Gastrocnemius medialis (tissue), 4 donors: ENCODE results near the gene KRTAP6-1.

Experiments
- POLR2A ChIP-seq, 2 donors: fragments of 450-650 bp; IDR thresholded peaks; one replicate each; pipeline ENCODE4 v1.6.1; 2017; ENCODE audit warnings: antibody characterized with exemption in 2 of 2, mild to moderate bottlenecking in 2 of 2, moderate library complexity in 2 of 2
- TF ChIP-seq, protein P1 (sequence below), 5 experiments: fragments of 450-650 bp in 3 of 5; fragments of 200-600 bp in 2 of 5; sonication (generic) in 2 of 5; IDR thresholded peaks in 4 of 5; conservative IDR thresholded peaks in 1 of 5; 1 replicate in 4 of 5; 2 replicates in 1 of 5; pipeline ENCODE4 v1.5.1; 2016 to 2019; ENCODE audit warnings: antibody characterized with exemption in 5 of 5, mild to moderate bottlenecking in 3 of 5, moderate library complexity in 3 of 5

DNA sequence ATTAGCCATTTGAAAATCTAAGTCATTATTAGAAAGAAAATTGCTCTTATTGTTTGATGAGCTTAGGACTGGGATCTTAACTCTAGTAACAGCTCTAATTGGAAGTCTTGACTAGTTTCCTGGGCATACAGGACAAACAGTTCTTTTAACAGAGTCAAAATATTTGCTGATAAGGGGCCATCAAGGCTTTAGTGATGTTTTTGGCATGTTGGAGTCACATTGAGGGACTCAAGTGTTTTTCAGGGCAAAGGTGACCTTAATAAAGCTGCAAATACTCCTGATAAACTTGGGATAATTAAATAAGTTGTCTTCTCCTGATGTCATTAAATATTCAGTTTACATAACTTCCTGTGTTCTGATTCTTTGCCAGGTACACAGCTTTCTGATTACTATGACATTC is 46.1 kb downstream of the KRTAP6-1 start:
- TF ChIP-seq, protein P1, sequence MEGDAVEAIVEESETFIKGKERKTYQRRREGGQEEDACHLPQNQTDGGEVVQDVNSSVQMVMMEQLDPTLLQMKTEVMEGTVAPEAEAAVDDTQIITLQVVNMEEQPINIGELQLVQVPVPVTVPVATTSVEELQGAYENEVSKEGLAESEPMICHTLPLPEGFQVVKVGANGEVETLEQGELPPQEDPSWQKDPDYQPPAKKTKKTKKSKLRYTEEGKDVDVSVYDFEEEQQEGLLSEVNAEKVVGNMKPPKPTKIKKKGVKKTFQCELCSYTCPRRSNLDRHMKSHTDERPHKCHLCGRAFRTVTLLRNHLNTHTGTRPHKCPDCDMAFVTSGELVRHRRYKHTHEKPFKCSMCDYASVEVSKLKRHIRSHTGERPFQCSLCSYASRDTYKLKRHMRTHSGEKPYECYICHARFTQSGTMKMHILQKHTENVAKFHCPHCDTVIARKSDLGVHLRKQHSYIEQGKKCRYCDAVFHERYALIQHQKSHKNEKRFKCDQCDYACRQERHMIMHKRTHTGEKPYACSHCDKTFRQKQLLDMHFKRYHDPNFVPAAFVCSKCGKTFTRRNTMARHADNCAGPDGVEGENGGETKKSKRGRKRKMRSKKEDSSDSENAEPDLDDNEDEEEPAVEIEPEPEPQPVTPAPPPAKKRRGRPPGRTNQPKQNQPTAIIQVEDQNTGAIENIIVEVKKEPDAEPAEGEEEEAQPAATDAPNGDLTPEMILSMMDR (IDR thresholded peaks at IDR 0.05 in 4 of 5, conservative IDR thresholded peaks at IDR 0.05 in 1 of 5) = no peak
- TF ChIP-seq POLR2A (IDR thresholded peaks at IDR 0.05) = no peak
